ENCODE results near the gene PPP2R2C. TPM values are rescaled to one million over a fixed set of nuclear protein-coding genes. Genes with fewer than 3 reads are reported as not detected.

The PPP2R2C gene
- total RNA-seq, 1 experiment from 2014 or later, result 8.1 TPM

DNA sequence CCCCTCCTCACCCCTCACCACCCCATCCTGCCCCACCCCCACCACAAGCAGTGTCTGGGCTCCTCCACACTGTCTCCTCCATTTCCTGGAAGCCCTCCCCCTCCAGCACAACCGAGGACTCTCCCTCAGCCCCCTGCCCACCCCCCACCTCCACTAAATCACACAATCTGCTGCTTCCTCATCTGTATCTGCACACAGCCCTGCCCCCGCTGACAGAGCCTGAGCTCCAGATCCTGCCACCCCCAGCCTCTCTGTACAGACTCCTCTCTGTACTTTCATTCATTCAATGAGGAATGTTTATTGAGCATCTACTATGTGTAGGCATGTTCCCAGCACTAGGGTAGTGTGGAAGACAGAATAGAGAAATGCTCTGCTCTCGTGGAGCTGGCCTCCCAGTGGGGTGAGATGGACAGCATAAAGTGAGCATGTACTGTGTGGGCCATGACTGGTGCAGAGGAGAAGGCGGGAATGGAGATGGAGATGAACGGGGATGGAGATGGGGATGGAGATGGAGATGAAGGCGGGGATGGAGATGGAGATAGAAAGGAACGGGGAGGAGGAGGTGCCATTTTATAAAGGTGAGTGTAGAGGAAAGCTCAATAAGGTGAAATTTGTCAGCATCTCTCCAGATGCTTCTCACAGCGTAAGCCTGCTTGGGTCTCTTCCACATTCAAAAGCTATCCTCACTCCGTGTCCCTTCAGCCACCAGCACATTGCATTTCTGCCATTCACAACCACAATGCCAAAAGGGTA lies 2.5 kb upstream of the PPP2R2C start:
- Histone ChIP-seq H4K5ac (ENCODE audit: insufficient read length, low read depth, low read length) (no peak overlapping the region), H2BK120ac (ENCODE audit: low read depth, low read length, poor library complexity, severe bottlenecking) (no peak overlapping the region), H3K23me2 (ENCODE audit: insufficient read length, low read depth, low read length, poor library complexity, severe bottlenecking) (no peaks in the 10 kb centered on the region), H3K9ac (ENCODE audit: extremely low read depth, insufficient read length, low read length) (no peak overlapping the region), H4K8ac (replicated peaks; ENCODE audit: insufficient read length, low read depth, low read length) (no peak overlapping the region), H3K4me2 (ENCODE audit: insufficient read depth, insufficient read length, low read length) (no peak overlapping the region), H3T11ph (ENCODE audit: low read length) (no peak overlapping the region), H3K27ac (ENCODE audit: insufficient read length, low read depth, low read length) (no peak overlapping the region), H3K79me1 (ENCODE audit: insufficient read depth, low read depth, low read length, poor library complexity, severe bottlenecking) (no peaks in the 10 kb centered on the region), H2BK20ac (ENCODE audit: low read depth, low read length, poor library complexity, severe bottlenecking) (no peak overlapping the region), H3K14ac (ENCODE audit: insufficient read depth, low read length) (no peak overlapping the region), H3K4me1 (ENCODE audit: insufficient read depth, low read length) (no peaks in the 10 kb centered on the region), H3K79me2 (ENCODE audit: insufficient read depth, low read length) (no peaks in the 10 kb centered on the region), H4K91ac (ENCODE audit: insufficient read length, low read depth, low read length) (no peak overlapping the region), H4K20me1 (ENCODE audit: control insufficient read depth, insufficient read depth, insufficient read length) (peaks cover 4% of the 10 kb centered on the region), H3K23ac (ENCODE audit: insufficient read length, low read depth, low read length) (no peak overlapping the region), H3K18ac (ENCODE audit: insufficient read length, low read depth, low read length) (no peak overlapping the region), H2AK5ac (ENCODE audit: insufficient read length, low read length) (no peak overlapping the region), H3K56ac (ENCODE audit: insufficient read length, low read depth, low read length) (no peak overlapping the region), H2BK5ac (ENCODE audit: insufficient read length, low read length) (no peak overlapping the region), H2BK15ac (ENCODE audit: low read depth, low read length) (no peak overlapping the region), H3K9me3 (ENCODE audit: control insufficient read depth, low read depth, low read length) (no peaks in the 10 kb centered on the region), H3K27me3 (ENCODE audit: insufficient read depth, low read length) (peaks cover 10% of the 10 kb centered on the region; the same call in 1 of the 2 replicates), H2AFZ (ENCODE audit: low read length) (no peak overlapping the region), H3K4ac (ENCODE audit: low read depth, low read length) (no peak overlapping the region), H2BK12ac (ENCODE audit: insufficient read length, low read depth, low read length) (no peak overlapping the region)
- 100% methylated on average over 3 of the region's 9 CpGs for WGBS (ENCODE audit: extremely low coverage, insufficient read length, low lambda C conversion rate)
- H3K9me3 Mint-ChIP-seq, result no peaks in the 10 kb centered on the region
- DNase-seq, result peak; percentile 7
- H3K27me3 Mint-ChIP-seq (ENCODE audit: low read depth), result peaks cover 65% of the 10 kb centered on the region
- H3K27ac Mint-ChIP-seq, result no peak overlapping the region; a peak in 1 of 7 replicates
- TF ChIP-seq, protein P1, sequence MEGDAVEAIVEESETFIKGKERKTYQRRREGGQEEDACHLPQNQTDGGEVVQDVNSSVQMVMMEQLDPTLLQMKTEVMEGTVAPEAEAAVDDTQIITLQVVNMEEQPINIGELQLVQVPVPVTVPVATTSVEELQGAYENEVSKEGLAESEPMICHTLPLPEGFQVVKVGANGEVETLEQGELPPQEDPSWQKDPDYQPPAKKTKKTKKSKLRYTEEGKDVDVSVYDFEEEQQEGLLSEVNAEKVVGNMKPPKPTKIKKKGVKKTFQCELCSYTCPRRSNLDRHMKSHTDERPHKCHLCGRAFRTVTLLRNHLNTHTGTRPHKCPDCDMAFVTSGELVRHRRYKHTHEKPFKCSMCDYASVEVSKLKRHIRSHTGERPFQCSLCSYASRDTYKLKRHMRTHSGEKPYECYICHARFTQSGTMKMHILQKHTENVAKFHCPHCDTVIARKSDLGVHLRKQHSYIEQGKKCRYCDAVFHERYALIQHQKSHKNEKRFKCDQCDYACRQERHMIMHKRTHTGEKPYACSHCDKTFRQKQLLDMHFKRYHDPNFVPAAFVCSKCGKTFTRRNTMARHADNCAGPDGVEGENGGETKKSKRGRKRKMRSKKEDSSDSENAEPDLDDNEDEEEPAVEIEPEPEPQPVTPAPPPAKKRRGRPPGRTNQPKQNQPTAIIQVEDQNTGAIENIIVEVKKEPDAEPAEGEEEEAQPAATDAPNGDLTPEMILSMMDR (conservative IDR thresholded peaks at IDR 0.05), result no peak
- no peaks in the 10 kb centered on the region for H3K36me3 Mint-ChIP-seq (ENCODE audit: insufficient read depth in 1 of 3, low read depth in 3 of 3)
- peaks cover 23% of the 10 kb centered on the region in 2 experiments for H3K4me1 Mint-ChIP-seq
- H3K4me3 Mint-ChIP-seq, result no peak overlapping the region

Measured in H9 (cell line).